A549 treated with RU486 at 1 μM for 4 hours (cell line): Measurements from ENCODE around the gene ZNF319. TPM values are rescaled to one million over a fixed set of nuclear protein-coding genes. Genes with fewer than 3 reads are reported as not detected.

Experiments used
- total RNA-seq: library from RNA; stranded (reverse); fragments of 200-300 nt; extraction: Qiagen RNA extraction; gene quantifications from 5 replicates; pipeline ENCODE4 v1.2.3, GENCODE V29; 2022; ENCODE audit warnings: low read depth

The ZNF319 gene
- total RNA-seq = 10.0 to 19.6 TPM (median 15.4 TPM) in 5 replicates

DNA sequence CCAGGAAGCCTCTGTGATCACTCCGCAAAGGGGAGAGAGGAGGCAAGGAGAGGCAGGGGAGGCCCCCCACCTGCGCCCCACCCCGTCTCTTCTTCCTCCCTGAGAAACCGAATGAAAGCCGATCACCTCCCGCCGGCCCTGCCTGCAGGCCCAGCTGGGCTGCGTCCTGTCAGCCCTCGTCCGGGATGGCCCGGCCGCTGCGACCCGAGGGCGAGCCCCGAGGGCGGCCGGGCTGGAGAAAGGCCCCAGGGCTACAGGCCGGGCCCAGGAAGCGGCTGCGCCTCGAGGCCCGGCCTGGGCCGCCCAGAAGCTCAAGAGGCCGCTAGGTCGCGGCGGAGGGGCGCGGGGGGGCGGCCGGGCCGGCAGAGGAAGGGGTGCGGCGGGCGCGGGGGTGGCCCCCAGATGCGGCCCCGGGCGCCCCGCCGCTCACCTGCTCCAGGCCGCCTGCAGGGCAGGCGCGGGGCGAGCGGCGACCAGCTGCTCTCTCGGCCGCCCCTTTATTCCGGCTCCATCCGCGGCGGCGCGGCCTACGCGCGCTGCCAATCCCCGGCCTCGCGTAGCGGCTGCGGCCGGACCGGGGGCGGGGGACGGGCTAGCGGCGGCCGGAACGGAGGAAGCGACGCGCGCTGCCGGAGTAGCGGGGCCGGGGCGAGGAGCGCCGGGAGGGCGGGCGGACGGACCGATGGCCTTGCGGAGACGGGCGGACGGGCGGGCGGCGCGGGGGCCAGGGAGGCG lies at the start of gene ZNF319:
Gene ZNF319 (minus strand): TSS at position 702 of the 735 bp plus-strand sequence. CDS start 2,407 bp downstream, outside the sequence.

DNA sequence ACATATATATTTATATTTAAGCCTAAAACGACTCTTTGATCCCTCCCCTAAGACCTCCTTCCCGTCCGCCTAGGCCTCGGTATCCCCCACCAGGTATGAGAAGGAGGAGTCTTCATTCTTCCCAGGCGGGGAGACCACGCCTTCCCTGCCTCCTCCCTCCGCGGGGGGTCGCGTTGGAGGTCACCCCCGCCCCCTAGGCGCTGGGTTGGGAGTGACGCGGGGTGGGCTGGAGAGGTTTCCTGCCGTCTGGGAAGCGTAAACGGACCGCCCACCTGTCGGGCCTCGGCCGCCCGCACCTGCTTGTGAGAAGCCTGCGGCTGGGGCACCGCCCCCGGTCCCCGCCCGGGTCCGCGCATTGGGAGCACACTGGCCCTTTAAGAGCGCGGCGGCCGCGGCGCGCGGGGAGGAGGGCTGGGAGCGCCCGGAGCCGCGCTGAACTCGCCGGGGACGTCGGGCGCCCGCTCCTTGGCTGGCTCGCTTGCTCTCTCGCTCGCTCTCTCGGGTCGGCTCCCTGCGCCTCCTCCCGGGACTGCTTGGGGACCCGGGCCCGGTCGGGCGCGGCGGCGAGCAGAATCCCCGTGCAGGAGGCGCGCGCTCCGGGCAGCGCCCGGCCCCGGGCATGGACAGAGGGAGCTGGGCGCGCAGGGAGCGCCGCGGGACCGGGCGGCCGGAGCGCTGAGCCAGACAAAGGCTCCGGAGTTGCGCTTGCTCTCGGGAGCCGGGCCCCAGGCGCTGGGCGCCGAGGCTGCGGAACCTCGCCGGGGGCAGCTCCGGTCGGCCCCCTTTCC lies 25.1 kb upstream of the ZNF319 start, which contains the start of gene MMP15:
Gene MMP15 (plus strand): TSS at position 404 of the 788 bp plus-strand sequence. CDS start 597 bp downstream, outside the sequence.

DNA sequence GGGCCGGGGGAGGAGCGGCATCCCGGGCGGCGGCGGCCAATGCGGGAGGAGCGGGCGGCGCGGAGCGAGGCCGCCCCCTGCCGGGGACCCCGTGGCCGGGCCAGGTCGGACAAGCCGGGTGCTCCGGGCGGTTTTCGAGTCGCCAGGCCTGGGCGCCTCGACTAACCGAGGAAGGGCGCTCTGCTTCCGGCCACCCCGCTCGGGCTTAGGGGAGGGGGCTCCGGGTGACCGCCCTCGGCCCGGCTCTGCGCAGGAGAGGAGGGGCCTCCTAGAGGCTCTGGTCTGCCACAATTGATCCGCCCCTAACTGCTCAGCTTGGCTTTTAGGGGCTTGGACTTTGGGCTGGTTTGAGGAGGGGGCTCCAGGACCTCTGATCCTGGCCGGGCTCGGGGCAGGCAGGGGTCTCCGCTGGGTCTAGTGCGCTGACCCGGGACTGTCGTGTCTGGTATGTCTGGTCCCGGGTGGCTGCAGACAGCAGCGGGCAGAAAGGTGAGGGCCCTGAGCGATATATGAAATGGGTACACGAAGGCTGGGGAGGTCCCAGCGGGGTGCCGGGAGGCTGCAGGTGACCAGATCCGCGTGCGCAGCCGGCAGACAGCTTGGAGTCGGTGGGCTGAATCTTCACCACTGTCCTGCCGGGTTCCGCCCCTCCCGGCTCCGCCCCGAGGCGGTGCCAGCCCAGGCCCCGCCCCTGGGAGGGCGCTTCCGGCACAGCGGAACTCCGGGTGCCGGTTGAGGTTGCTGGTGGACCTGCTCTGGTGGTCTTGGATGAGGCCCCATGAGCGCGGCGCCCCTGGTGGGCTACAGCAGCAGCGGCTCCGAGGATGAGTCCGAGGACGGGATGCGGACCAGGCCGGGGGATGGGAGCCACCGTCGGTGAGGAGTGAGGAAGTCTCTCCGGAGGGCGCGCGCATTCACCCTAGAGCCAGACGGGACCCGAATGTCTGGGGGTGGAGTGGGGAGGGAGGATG lies 519 bp upstream of the ZNF319 start, which contains the start of gene USB1:
Gene USB1 (plus strand): TSS at position 702 of the 971 bp plus-strand sequence. CDS start 77 bp downstream, at position 779.

DNA sequence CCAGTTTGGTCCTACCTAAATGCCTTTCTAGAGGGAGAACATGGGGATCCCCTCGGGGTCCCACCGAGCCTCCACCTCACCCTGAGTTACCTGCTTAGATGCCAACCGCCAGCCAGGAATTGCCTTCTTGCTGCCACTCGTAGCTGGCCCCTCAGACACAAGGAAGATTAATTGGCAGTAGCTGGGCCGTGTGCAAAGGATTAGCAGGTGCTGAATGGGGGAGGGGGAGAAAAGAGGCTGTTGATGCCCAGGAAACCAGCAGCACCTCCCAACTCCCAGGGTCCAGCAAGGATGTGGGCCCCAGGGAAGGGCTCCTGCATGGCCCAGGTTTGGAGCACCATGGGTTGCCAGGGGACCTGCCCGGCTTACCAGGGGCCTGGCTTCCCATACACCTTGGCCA lies 29.5 kb downstream of the ZNF319 start, which contains the start of gene CNGB1:
Gene CNGB1 (minus strand): TSS at position 159 of the 400 bp plus-strand sequence. CDS start 3,842 bp downstream, outside the sequence.

Other genes with a start within 250 kb of the ZNF319 start
- gene KIFC3, start 198.2 kb downstream of the ZNF319 start, total RNA-seq = 138 to 197 TPM (median 184 TPM) in 5 replicates
- 0.07 to 0.25 TPM (median 0.13 TPM) in 5 replicates for gene CNGB1, start 29.5 kb downstream of the ZNF319 start, total RNA-seq
- 84.1 to 99.9 TPM (median 92.9 TPM) in 5 replicates for gene USB1, start 735 bp upstream of the ZNF319 start, total RNA-seq
- 14.1 to 22.2 TPM (median 20.4 TPM) in 5 replicates for gene MMP15, start 25.1 kb upstream of the ZNF319 start, total RNA-seq
- 54.3 to 61.3 TPM (median 57.0 TPM) in 5 replicates for gene CFAP20, start 128.7 kb upstream of the ZNF319 start, total RNA-seq
- 53.1 to 67.8 TPM (median 56.1 TPM) in 5 replicates for gene CSNK2A2, start 197.4 kb upstream of the ZNF319 start, total RNA-seq